HG03432 (cell line): Measurements from ENCODE around the gene IRS1.

Experiments
- ATAC-seq: cut with Tn5 transposase; IDR thresholded peaks from one replicate; pipeline ENCODE4 v1.9.1; 2021; ENCODE audit warnings: mild to moderate bottlenecking, moderate library complexity; ENCODE audit not compliant: unreplicated experiment

Gene IRS1

DNA sequence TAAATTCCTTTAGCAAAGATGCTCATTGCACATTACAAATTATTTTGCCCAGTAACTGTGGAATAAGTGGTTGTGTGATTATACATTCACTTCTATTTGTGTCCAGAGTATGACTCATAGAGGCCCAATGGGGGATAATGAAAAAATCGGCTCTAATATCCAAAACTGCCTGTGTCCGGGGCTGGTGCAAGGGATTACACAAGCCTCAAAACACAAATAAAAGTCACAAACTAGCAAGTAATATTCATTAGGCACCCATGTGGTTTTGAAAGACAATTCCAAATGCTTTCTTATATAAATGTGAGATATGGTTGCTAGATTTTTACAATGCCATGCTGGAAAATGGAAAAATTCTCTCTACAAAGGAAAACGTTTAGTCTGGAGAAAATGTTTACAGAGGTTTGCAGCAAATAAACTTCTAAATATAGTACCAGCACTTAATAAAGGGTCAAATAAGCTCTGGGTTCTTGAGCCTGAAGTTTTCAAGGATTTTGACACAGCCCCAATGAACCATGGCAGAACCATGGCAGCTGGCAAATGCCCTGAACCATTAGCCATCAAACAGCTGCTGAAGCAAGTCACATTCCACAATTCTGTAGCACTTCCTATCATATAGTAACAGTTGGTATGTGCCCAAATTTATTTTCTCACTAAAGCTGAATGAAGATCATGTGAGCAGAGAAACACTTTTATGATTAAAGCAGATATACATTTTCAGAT is 40.5 kb downstream of the IRS1 start:
- ATAC-seq, result no peak

DNA sequence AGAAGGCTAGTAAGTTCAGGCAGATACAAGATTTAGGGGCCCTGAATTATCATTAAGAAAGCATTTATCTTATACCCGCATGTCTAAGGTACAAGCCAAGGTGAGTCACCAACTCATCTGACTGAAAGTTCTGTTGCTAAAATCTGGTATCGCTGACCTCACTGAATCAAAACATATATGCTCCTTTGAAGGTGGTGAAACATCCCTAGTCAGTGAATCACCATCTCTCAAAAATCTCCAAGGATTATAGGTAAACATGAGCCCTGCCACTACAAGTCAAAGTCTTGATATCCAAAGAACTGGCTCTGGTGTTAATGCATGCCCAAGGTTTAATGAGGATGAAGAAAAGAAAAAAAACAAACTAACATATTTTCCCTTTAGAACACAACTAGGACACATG is 43.5 kb downstream of the IRS1 start:
- ATAC-seq, result no peak

DNA sequence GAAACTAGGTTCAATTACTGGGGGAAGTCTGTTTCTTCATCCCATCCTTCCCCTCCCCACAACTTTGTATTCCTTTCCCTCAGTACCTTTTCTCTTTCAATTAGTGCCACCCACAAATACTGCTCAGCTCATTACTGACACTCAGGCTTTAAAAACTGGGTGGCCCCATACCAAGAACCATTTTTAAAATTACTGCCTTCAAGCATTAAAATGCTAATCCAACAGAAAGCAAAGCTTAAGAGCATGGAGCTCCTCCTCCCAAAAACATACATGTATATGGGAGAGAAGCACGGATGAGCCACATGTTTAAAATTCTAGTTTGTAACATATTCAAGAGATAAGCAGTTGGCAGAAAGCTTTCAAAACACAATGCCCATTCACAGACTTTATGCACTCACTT is 44.0 kb downstream of the IRS1 start:
- ATAC-seq, result no peak

DNA sequence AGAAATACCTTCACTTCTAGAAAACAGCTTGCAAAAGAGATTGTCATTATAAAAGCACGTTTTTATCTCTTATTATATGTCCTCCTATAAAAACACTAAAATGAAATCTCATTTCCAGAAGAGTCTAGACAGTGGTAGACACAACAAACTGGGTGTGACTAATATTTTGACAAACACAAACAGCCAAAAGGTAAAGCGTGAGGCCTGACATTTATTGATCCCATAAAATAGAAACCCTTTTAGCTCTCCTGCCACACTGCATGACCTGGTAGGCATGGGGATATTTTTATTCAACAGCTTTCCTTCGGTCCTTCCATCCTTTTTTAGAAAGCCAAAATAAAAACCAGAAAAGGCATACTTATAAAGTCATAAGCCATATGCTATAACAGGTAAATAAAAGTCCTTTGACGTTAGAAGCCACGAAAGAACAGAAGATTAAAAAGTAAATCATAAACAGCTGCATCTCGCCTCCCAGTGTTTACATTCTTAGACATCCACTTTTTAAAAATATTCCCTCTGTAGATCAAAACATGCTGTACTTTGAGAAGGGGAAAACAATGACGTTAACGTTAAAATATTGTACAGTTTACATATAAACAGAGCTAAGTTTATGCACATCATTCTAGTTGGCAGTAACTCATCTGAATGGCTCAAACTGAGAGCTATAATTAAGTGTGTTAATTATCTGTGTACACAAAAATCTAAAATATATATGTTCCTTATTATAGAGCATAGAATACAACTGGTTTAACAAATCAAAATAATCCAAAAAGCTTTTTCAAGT is 44.6 kb downstream of the IRS1 start:
- no peak for ATAC-seq

DNA sequence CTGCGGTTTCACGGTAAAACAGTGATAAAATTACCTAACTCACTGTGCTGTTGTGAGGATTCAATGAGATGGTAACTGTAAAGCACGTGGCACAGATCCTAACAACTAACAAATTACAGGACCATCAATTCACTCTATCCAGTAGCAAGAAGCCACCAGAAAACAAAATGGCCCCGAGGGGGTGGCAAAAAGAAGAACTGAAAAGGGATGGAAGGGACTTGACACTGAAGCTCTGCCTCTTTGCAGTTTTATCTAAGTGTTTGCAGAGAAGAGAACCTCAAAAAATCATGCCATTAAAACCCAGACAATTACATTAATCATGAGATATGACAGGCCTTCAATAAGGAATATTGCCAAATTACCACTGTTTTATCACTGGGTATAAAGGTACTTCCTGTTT is 46.7 kb downstream of the IRS1 start:
- ATAC-seq, result no peak

DNA sequence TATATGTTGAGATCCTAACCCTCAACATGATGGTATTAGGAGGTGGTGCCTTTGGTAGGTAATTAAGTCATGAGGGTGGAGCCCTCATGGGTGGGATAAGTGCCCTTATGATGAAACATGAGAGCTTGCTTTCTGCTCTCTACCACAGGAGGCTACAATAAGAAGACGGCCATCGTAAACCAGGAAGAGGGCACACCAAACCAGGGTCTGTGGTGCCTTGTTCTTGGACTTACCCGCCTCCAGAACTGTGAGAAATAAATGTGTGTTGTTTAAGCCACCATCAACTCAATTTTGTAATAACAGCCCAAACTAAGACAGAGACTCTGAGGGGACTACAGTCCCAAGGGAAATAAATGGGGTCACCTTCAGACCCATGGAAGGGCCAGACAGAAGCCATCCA is 52.3 kb downstream of the IRS1 start:
- ATAC-seq, result no peak

DNA sequence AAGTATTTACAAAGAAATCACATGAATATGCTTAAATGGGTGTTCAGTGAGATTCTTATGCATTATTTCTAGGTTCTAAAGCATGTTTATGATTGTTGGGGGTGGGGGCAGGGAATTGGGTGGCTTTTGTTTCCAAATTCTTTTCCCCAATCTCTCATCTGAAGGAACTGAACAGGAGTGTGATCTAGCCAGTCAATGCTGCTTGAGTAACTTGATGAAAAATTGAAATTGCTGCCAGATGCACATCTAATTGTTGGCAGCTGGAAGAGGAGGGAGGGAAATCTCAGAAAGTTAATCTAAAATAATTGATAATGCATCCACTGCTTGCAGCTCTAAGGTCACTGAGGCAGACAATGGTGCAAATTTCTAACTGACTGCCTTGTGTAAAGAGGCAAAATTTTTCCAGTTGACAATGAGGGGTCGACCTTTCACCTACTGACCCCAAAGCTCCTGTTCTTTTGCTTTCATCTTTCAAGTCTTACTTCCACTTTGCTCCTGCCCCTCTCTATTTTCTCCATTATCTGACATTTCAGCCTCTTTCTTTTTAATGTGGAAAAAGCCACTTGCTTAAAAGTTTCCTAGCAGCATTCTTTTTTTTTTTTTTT is 53.3 kb downstream of the IRS1 start:
- no peak for ATAC-seq

DNA sequence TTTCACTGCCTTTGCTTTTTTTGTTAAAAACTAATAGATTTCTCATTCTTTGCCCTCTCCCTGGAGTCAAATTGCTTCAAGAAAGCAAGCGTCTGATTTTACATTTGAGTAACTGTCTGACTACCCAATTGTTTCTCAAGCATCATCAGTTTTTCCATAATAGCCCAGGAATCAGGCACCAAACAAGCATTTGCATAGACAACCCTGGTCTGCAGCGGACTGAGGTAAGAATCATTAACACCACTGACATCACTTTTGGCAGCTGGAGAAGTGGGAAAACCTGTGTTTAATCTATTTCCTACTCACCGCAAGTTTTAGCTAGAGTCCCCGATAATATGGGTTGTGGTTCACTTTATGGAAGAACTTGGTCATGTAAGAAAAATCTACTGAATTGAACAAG is 55.7 kb downstream of the IRS1 start:
- ATAC-seq, result no peak

DNA sequence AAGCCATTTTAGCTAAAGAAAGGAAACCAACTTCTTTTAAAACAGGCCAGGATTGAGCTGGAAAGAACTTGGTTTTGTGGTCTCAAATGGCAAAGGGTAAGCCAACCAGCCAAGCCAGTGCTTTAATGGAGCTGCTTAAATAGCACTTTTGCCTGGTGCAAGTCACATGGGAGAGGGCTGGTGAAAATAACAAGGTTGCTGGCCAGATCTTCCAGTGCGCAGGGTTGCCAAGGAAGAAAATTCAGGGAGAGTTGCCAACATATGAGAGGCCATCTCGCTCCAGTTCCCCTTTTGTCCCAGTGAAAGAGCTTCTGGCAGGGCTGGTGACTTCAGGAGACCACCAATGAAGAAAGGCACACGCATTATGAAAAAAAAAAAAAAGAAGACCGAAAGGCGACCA is 57.3 kb downstream of the IRS1 start:
- no peak for ATAC-seq

DNA sequence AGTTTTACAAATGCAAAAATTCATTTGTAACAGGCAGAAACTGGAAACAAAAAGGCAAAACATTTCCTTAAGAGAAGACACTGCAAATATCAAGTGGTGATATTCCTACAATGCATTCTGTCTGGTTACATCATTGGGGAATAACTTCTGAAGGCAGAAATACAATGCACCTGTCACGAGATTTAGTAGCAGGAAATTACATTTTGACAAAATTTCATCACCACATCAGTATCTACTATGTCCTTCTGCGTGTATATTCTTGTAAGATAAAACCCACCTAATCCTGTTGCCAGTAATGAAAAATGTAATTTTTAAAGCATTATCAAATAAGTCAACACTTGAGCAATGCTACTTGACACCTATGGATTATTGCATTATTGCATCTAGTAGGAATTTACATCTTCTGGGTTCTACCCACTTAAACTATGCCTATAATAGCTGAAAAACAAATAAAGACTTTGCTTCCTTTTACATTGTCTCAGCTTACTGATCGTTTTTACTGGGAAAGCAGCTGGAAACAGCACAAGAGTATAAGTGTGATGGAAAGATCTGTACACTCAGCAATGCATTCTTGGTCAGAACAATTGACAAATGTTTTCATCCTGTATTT is 59.5 kb downstream of the IRS1 start:
- ATAC-seq, result no peak

DNA sequence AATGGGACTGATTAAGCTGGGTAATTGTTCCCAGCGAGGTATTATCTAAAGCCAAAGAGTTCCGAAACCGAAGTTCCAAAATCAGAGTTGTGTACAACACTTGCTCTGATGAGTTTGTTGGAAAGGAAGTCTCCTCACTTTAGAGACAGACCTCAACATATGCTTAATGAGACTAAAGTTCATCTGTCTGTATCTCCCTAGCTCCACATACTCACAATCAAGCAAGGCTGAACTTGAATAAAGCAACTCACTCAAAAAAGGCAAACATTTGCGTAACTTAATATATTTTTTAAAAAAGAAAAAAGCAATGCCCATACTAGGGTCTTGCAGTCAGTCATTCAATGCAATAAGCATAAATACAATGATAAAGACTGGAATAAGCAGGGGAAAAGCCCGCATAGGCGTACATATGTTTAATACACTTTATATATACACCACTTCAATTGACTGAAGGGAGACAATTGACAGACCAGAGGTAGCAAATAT is 60.0 kb downstream of the IRS1 start:
- no peak for ATAC-seq

DNA sequence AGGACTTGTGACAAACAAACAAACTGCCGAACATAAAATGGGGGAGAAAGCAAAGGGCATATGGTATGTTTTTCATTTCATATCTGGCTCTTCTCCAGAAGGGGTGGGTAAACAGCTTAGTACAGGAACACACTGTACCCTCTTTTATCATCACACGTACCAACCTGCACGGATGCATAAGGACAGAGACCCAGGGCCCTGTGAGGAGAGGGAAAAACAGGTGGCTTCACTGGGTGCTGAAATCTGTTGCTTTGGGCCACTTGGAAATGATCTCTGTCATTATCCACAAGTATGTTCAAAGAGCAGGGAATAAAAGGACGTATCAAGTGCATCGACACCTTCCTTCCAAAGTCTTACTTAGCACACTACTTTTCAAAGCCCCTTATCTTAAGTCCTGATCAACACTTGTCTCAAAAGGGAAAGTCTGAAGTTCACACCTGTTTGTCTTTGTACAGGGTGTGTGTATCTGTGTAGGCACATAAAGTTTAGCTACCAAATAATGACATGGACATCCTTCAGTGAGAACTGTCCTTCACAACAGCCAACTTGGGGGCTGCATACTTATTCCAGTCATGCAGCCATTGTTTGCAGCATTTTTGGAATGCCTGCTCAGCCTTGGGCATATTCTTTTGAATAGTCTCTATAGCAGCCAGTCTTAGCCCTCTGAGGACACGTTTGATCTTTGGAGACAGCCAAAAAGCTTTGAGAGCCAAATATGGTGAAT is 60.6 kb downstream of the IRS1 start:
- ATAC-seq, result no peak

DNA sequence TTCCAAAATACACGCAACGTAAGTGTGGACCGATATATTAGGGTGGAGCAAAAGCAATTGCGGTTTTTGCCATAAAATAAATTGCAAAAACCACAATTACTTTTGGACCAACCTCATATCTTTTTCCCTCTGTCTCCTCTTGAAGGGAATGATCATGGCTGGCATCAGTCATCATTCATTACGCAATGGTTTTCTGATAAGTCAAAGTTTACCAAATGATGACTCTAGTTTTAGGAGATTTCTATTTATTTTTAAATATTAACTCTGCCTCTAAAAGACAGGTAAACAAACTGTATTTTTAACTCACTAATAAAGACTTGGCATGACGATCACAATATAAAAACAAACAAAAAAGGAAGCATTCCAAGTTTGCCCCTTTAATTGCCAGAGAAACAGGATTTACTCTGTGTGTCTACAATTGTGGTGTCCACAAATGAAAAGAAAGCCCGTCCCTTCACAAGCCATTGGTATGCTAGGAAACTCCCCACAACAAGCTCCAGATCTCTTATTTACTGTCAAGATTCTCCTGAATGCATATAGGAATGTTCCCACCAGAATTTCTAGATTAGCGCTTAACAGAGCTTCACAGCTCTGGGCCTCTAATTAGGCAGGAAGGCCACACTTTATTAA is 61.3 kb downstream of the IRS1 start:
- ATAC-seq, result no peak

DNA sequence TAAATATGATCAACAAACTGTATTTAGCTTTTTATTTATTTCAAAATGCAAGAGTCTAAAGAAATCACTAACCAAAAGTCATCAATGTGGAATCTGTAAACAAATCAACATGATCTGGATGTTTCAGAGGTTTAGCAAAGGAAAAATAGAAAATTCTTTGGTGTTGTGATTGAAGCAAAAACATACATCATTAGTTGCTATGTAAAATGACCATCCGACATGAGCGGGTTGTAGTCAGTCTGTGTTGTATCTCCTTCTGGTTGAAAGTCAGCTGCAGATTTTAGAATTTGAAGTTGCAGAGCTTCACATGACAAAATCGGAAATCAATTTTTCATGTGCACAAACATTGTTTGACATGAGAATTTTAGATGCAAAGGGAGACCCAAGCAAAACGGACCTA is 63.2 kb downstream of the IRS1 start:
- no peak for ATAC-seq

DNA sequence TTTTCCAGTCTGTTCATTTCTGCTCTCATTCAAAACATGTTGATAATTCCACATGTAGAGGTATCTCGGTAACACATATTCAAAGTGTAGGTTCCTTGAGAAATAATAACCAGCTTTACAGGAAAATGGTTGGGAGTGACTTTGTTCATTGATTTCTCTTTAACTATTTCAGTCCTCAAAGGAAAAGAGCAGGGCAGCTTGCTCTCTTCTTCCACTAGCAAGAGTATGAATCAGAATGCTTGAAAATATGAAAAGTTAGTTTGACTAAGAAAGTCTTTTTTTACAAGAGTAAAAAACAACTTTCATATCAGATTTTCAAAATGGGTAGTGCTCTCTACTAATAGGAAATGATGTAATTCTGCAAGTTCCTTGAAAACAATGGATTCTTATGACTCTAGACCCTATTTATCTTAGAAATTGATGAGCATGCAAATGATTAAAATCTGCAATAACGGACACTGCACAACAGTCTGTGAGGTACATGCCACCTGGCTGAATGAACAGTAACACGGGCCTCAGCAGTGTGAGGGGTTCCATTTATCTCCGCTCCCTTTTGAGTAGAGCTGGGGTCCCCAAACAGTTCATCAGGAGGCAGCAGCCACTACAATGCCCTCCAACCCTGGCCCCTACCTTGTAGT is 65.6 kb downstream of the IRS1 start:
- no peak for ATAC-seq

DNA sequence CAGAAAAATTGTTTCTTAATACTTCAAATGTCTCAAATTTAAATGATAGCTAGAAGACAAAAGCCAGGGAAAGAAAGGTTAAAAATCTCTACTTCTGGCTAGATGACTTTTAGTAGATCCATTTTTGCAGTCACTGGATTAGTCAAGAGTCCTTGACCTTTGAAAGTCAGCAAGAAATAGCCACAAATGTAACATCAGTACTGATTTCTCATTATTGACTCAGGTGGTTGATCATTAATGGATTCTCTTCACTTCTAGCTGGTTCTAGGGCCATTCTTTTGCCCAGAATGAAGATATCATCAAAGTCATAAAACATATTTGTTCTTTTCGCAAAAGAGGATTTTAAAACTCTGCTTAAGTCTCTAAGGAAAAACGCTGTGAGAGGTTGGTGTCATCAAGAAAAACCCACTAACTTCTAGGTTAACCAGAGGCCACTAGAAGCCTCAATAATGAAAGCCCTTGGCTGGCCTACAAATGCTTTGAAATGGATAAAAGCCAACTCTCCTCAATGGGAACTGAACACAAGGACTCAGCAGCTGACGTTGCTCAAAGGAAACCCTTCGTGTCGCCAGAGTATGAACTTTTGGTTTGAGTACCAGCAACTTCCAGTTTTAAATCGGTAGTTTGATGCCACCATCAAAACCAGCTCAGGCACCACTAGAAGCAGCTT is 66.3 kb downstream of the IRS1 start:
- ATAC-seq, result peak; percentile 55

DNA sequence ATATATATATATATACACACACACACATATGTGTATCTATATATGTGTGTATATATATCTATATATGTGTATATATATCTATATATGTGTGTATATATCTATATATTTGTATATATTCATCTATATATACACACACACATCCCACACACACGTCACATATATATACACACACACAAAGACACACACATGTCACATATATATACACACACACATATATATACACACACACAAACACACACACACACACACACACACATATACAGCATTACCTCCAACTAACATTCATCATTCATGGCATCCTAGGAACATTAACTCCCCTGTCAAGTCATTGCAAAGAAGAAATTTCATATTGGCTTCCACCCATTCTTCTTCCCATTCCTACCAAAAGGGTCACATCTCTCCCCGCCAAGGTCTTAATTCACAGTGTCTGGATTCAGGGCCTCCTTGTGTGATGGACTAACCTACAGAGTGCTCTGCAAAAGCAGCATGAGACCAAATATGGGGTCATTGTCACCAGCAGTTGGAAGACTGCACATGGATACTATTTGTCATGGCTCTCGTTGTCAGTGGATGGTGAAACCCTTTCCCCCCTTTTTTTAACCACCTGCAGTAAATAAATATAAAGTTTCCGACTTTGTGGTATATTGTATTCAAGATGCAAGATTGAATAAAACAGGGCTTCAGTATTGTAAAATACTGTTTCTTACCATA is 67.0 kb downstream of the IRS1 start:
- no peak for ATAC-seq

DNA sequence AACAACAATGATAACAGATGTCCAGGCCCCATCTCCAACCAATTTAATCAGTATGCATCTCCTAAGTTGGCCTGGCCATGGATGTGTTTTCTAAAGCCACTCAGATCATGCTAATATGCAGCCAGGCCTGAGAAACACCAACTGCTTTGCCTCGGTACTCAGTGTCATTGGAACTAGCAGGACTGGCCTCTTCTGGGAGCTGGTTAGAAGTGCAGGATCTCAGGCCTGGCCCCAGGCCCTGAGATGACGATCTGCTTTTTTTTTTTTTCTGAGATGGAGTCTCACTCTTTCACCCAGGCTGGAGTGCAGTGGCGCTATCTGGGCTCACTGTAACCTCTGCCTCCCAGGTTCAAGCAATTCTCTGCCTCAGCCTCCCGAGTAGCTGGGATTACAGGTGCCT is 69.1 kb downstream of the IRS1 start:
- ATAC-seq, result no peak

DNA sequence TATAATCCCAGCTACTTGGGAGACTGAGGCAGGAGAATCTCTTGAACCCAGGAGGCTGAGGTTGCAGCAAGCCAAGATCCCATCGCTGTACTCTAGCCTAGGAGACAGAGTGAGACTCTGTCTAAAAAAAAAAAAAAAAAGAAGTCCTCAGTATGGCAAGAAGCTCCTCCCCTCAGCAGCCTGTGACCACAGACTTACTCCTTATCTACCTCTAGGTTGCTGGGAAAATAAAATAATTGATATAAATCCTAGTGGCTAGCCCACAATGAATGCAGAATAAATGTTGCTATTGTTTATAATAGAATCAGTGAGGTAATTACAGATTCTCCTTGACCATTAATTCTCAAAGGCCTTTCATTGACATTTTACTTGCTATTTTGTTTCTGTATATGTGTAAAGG is 70.6 kb downstream of the IRS1 start:
- ATAC-seq, result no peak
